SJSA1 (cell line): ENCODE measurements around the gene GLCE. TPM values are rescaled to one million over a fixed set of nuclear protein-coding genes. Genes with fewer than 3 reads are reported as not detected.

Experiments used
- DNase-seq, 2 experiments: peaks; one replicate each; pipeline ENCODE4 v3.0.0-alpha.2; 2015 to 2020; ENCODE audit warnings: low spot score in 2 of 2, low read depth in 1 of 2
- H3K27ac ChIP-seq: fragments of 250-450 bp; sonication (Bioruptor Pico); 2 replicates; pipeline ENCODE4 v1.5.1; 2020; ENCODE audit warnings: mild to moderate bottlenecking, moderate library complexity
- H3K27me3 ChIP-seq: fragments of 250-450 bp; sonication (Bioruptor Pico); replicated peaks from 2 replicates; pipeline ENCODE4 v1.5.1; 2020; ENCODE audit warnings: mild to moderate bottlenecking, moderate library complexity
- H3K36me3 ChIP-seq: fragments of 250-450 bp; sonication (Bioruptor Pico); 2 replicates; pipeline ENCODE4 v1.5.1; 2020; ENCODE audit warnings: mild to moderate bottlenecking
- H3K4me1 ChIP-seq: fragments of 250-450 bp; sonication (Bioruptor Pico); replicated peaks from 2 replicates; pipeline ENCODE4 v1.6.1; 2021; ENCODE audit warnings: mild to moderate bottlenecking
- H3K4me3 ChIP-seq: fragments of 250-450 bp; sonication (Bioruptor Pico); 2 replicates; pipeline ENCODE4 v1.5.1; 2020; ENCODE audit warnings: mild to moderate bottlenecking
- H3K9me3 ChIP-seq: fragments of 250-450 bp; sonication (Bioruptor Pico); replicated peaks from 2 replicates; pipeline ENCODE4 v1.5.1; 2020; ENCODE audit warnings: mild to moderate bottlenecking
- total RNA-seq: library from RNA; depleted of rRNA; stranded (reverse); fragments of >200 nt; shearing (Covaris generic); gene quantifications from 2 replicates; pipeline ENCODE4 v1.2.3, GENCODE V29; 2014

GLCE gene
- total RNA-seq, 1 experiment from 2014 or later = 40.4 TPM

DNA sequence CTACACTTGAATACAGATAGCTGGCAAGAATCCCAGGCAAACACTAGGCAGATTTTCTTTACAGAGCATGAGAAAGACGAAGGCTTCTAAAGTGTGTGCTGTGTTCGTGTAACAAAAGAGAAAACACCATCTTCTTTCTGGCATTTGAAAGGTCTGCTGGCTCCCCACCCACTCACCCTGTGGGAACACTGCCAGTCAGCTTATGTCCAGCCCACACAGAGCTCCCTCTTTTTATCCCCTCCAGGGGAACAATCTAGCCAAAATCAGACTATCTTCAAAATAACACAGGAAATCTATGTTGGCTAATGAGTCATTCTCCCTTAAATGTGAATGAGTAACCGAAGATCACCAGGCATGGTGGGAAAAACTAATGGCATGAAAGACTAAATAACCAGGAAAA is 92.7 kb downstream of the GLCE start:
- Histone ChIP-seq H3K4me1 (peaks cover 21% of the 10 kb centered on the region), H3K4me3 (no peak overlapping the region), H3K36me3 (no peaks in the 10 kb centered on the region), H3K27me3 (no peaks in the 10 kb centered on the region), H3K27ac (peak overlapping the region; percentile 79), H3K9me3 (no peaks in the 10 kb centered on the region)
- peak; percentile 79 to 88 for DNase-seq

DNA sequence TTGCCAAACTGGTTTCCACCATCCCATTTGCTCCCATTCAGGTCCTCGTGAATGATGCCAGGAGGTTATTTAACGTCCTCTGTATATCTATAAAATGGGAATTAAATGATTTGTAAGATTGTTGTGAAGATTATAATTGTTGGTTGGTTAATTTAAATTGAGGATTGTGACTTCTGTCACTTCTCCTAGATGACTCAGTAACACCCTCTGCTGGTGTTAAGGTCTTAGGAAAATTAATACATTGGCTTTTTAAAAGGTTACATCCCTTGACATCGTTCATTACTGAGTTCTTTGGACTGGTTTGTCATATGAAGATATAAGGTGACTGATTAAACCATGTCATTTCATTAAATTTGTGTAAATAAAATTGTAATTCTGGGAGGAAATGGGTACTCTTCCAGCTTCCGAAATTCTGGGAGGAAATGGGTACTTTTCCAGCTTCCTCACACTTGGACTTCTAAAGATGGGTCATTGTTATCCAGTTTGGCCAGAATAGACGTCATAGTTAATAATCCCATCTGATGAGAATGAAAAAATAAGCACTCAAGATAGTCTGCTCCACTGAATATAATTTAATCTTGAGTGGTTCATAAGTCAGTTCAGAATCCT is 105.0 kb downstream of the GLCE start:
- no peak overlapping the region for H3K27ac ChIP-seq
- DNase-seq = peak in 1 of 2 experiments; percentile 38
- no peak overlapping the region for H3K4me3 ChIP-seq

DNA sequence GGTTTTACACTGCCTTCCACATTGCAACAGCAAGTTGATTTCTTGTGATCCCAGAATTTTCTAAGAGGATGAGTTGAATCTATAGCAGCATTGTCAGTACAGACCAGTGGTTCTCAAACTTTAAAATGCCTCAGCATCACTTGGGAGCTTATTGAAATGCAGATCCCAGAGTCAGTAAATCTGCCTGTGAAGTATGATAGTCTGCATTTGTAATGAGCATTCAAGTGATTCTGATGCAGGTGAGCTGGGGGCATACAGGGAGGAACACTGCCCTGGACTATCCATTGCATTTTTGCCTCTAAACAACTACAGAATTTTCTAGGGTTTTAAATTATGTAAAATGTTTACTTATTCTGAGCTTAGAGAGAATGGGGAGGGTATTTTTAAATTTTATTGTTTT is 110.8 kb downstream of the GLCE start:
- H3K4me1 ChIP-seq = no peaks in the 10 kb centered on the region

More for the DNA sequence above, 105.0 kb downstream of the GLCE start:
- Histone ChIP-seq H3K27me3 (no peaks in the 10 kb centered on the region), H3K36me3 (0 out of 2 replicates have a peak, but pooled peaks cover 8% of the 10 kb centered on the region), H3K4me1 (no peaks in the 10 kb centered on the region), H3K9me3 (no peaks in the 10 kb centered on the region)

DNA sequence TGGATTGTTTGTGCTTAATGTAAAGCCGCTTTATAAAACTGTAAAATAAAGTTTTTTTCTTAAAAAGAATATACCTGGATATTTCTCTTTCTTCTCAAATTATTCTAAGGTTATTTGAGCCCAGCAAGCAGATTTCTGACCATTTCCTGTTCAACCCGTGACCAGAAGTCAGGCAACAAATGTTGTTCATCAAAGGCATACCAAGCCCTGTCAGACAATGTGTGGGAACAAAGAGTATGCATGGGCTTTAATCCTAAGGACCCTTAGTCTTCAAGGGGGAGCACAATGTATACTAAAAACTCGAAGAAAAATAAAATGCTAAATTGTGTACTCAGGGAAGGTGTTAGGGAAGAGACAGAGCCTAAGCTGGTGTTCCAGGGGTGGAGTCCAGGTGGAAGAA is 111.7 kb downstream of the GLCE start:
- Histone ChIP-seq H3K4me3 (no peak overlapping the region), H3K36me3 (0 out of 2 replicates have a peak, but pooled peaks cover 4% of the 10 kb centered on the region), H3K4me1 (no peaks in the 10 kb centered on the region), H3K27me3 (no peaks in the 10 kb centered on the region), H3K27ac (no peak overlapping the region), H3K9me3 (no peaks in the 10 kb centered on the region)
- no peak for DNase-seq

More for the DNA sequence above, 110.8 kb downstream of the GLCE start:
- no peaks in the 10 kb centered on the region for H3K27me3 ChIP-seq
- no peaks in the 10 kb centered on the region for H3K9me3 ChIP-seq
- H3K27ac ChIP-seq = no peak overlapping the region
- H3K4me3 ChIP-seq = no peak overlapping the region
- H3K36me3 ChIP-seq = 0 out of 2 replicates have a peak, but pooled peaks cover 4% of the 10 kb centered on the region
- DNase-seq = no peak

DNA sequence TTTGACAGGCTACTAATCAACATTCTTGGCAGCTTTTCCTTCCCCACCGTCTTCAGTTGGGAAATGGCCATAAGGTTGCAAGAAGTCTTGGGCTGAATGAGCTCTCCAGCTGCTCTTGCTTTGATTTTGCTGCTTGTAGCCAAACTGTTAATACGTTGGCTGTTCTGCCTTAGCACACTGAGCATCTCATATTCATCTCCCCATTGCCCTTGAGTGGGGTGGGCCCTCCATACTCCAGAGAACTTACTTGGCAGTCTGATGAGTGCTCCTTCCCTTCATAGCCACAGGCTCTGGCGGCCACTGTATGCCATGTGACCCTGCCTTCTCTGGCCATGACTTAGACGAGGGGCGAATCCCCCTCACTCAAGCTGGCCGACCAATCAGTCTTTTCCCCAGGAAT is 112.5 kb downstream of the GLCE start:
- H3K27ac ChIP-seq = no peak overlapping the region
- H3K4me3 ChIP-seq = no peak overlapping the region
- no peaks in the 10 kb centered on the region for H3K9me3 ChIP-seq
- H3K4me1 ChIP-seq = no peaks in the 10 kb centered on the region
- H3K27me3 ChIP-seq = no peaks in the 10 kb centered on the region
- 0 out of 2 replicates have a peak, but pooled peaks cover 4% of the 10 kb centered on the region for H3K36me3 ChIP-seq
- no peak for DNase-seq

DNA sequence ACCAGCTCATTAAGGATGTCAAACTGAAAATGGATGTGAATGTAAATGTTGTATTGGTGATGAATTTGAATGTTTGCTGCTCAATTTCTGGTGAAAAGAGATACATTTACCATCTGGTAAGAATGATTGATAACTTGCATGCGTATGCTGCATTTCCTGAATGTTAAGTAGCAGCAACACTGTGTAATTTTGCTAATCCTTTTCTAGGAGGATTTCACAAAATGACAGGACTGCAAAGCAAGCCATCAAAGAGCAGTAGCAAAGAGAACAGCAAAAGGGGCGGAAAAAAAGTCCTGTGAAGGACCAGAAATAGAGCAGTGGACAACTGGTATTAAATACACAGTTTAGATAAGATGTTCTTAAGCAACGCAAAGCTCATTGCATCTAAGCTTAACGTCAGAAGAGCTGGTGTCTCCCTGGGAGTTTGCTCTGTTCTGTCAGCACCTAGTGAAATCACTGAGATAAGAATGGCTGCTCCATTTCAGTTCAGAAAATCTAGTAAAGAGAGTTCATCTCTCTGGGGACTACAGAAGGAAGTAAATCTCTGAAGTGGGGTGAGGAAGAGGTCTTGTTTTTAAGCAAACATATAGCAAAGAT is 114.7 kb downstream of the GLCE start:
- H3K4me3 ChIP-seq = no peak overlapping the region
- H3K9me3 ChIP-seq = no peaks in the 10 kb centered on the region
- H3K27me3 ChIP-seq = no peaks in the 10 kb centered on the region
- no peaks in the 10 kb centered on the region for H3K36me3 ChIP-seq
- no peaks in the 10 kb centered on the region for H3K4me1 ChIP-seq
- no peak overlapping the region for H3K27ac ChIP-seq
- DNase-seq = no peak

DNA sequence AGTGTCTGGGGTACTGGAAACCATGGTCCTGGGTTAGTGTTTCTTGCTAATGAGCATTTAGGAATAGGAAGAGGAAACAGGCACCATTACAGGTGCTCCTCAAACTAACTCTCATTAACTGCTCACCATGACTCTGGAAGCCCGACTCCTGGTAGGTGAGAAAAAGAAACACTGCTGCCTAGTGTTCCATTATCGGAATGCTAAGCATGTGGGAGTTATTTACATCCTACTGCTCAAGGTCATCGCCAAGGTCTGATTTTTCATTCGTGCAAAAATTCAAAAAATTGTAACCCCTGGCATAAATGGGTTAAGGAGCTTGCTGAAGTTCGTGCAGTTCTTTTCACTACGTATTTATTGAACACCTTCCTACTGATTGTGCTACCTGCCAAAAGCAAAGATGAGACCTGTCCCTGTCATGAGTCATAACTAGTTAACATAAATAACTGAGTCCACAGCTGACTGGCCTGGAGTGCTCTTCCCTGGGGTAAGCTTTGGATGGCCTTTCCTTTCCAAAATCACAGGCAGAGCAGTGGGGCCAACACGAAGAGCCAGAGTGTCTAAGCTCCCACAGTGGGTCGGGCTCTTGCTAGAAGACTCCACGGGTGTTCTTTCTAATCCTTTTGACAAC is 115.6 kb downstream of the GLCE start:
- Histone ChIP-seq H3K27me3 (no peaks in the 10 kb centered on the region), H3K9me3 (no peaks in the 10 kb centered on the region), H3K36me3 (no peaks in the 10 kb centered on the region), H3K4me3 (no peak overlapping the region), H3K27ac (no peak overlapping the region), H3K4me1 (no peaks in the 10 kb centered on the region)
- no peak for DNase-seq

DNA sequence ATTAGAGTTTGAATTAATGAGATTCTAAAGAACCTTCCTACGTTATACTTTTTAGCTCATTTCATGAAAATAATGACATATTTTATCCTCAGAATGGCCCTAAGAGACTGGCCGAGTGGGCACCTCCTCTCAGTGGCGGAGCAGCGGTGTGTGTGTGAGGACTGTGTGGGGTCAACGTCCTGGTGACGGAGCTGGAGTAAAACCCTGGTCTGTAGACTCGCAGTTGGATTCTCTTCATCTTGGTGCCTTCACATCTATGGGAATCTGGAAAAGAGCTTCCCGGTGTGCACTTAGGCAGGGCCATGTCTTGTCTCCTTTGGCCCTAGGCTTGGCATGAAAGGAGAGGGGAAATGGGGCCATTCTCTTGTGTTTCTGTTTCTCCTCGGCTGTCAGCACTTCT is 116.9 kb downstream of the GLCE start:
- DNase-seq = no peak
- Histone ChIP-seq H3K4me3 (no peak overlapping the region), H3K27ac (no peak overlapping the region), H3K27me3 (no peaks in the 10 kb centered on the region), H3K36me3 (no peaks in the 10 kb centered on the region), H3K4me1 (no peaks in the 10 kb centered on the region), H3K9me3 (no peaks in the 10 kb centered on the region)

DNA sequence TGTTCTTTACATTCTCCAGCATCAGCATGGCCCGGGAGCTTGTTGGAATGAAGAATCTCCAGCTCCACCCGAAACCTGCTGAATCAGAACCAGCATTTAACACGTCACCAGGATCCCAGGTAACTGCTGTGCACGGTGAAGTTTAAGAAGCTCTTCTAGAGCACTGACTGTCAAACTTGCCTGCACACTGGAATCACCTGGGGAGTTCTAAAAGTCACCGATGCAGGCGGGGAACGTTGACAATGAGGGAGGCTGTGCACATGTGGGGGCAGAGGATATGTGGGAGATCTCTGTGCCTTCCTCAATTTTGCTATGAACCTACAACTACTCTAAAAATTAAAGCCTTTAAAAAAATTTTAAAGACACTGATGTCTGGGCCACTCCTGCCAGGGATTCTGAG is 119.2 kb downstream of the GLCE start:
- no peaks in the 10 kb centered on the region for H3K27me3 ChIP-seq
- DNase-seq = no peak
- no peak overlapping the region for H3K27ac ChIP-seq
- H3K36me3 ChIP-seq = no peaks in the 10 kb centered on the region
- H3K9me3 ChIP-seq = no peaks in the 10 kb centered on the region
- no peaks in the 10 kb centered on the region for H3K4me1 ChIP-seq
- H3K4me3 ChIP-seq = no peak overlapping the region

DNA sequence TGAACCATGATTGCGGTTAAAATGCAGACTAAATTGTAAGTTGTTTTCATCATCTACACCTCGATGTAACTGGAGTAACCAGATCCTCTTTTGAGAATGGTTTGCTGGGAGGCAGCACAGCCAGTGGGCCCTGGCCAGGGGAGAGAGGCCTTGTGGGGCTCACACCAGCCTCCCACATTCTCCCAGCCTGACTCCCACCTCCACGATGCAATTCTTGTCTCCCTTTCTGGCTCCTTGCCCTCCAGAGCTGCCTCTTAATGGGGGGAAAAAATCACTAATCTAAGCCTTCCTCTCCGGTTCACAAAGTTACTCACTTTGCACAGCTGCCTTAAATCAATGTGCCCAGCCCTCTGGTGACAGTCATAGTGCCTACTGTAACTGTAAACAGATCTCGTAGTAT is 120.3 kb downstream of the GLCE start:
- H3K27me3 ChIP-seq = no peaks in the 10 kb centered on the region

DNA sequence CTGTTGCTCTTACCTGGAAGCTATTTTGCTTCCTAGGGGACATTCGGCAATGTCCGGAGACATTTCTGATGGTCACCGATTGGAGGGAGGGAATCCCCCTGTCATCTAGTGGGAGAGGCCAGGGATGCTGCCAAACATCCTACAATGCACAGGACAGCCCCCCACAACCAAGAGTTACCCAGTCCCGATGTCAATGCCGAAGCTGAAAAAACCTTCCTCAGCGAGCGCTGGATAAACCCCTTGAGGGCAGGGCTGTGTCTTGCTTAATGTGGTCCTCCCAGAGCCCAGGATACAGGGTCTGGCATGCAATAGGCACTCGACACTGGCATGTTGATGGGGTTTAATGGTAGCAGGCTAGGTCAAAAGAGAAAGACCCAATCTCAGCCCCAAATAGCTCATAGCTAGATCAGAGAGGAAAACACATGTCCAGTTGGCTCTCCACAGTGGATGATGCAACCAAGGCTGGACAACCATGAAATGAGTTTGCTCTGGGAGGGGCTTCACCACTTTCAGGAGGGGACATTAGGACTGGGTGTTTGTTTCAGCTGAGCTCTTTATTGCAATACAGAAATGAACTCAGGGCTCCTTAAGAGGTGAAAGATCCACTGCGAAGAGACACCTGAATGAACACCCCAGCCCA is 121.8 kb downstream of the GLCE start:
- DNase-seq = no peak
- no peak overlapping the region for H3K4me3 ChIP-seq
- no peaks in the 10 kb centered on the region for H3K27me3 ChIP-seq
- no peak overlapping the region for H3K27ac ChIP-seq
- H3K36me3 ChIP-seq = no peaks in the 10 kb centered on the region
- no peaks in the 10 kb centered on the region for H3K9me3 ChIP-seq
- H3K4me1 ChIP-seq = no peaks in the 10 kb centered on the region

More for the DNA sequence above, 120.3 kb downstream of the GLCE start:
- no peaks in the 10 kb centered on the region for H3K9me3 ChIP-seq
- H3K4me1 ChIP-seq = no peaks in the 10 kb centered on the region
- no peaks in the 10 kb centered on the region for H3K36me3 ChIP-seq
- no peak for DNase-seq
- H3K4me3 ChIP-seq = no peak overlapping the region
- H3K27ac ChIP-seq = no peak overlapping the region

DNA sequence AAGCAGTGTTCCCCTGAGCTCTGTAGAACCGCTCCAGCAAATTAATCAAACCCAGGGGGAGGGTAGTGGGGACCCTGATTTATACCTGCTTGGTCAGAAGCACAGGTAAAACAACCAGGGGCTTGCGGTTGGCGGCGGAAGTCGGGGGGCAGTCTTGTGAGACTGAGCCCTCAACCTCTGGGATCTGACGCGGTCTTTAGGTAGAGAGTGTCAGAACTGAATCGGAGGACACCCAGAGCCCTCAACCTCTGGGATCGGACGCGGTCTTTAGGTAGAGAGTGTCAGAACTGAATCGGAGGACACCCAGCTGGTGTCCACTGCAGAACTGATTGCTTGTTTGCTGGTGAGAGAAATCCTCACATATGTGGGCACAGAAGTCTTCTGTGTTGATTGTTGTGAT is 125.4 kb downstream of the GLCE start:
- Histone ChIP-seq H3K4me1 (peaks cover under 1% of the 10 kb centered on the region; the same call in 1 of the 2 replicates), H3K27ac (no peak overlapping the region), H3K36me3 (no peaks in the 10 kb centered on the region), H3K9me3 (no peaks in the 10 kb centered on the region), H3K4me3 (no peak overlapping the region), H3K27me3 (no peaks in the 10 kb centered on the region)
- no peak for DNase-seq

DNA sequence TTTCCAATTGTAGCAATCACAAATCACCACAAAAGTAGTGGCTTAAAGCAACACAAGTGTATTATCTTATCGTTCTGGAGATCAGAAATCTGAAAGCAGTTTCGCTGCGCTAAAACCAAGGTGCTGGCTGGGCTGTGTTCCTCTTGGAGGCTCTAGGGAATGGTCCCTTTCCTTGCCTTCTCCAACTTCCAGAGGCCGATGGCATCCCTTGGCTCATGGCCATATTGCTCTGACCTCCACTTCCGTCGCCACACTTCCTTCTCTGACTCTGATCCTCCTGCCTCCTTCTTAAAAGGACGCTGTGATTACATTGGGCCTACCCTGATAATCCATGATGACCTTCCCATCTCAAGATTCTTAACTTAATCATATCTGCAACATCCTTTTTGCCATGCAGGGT is 127.6 kb downstream of the GLCE start:
- DNase-seq = no peak
- Histone ChIP-seq H3K4me3 (no peak overlapping the region), H3K9me3 (no peaks in the 10 kb centered on the region), H3K27ac (no peak overlapping the region), H3K27me3 (no peaks in the 10 kb centered on the region), H3K36me3 (no peaks in the 10 kb centered on the region), H3K4me1 (peaks cover 12% of the 10 kb centered on the region)
